Heart right ventricle (tissue), 16 donors: ENCODE results near the gene YWHAQ. TPM values are rescaled to one million over a fixed set of nuclear protein-coding genes. Genes with fewer than 3 reads are reported as not detected.
"Not testable (repeated sequence)": the region's sequence is repeated elsewhere in the genome, so short reads cannot be mapped to it uniquely, and the experiment has no call there.

Experiments
- ATAC-seq, 8 donors: fragments of 200-7000 bp; cut with Tn5 transposase; one replicate each; pipeline ENCODE4 v1.9.1; 2020; ENCODE audit warnings: mild to moderate bottlenecking in 8 of 8, moderate library complexity in 8 of 8, moderate number of reproducible peaks in 1 of 8
- DNase-seq, 2 donors: peaks; one replicate each; pipeline ENCODE4 v3.0.0-alpha.2; 2020
- H3K27ac ChIP-seq, 10 donors: fragments of 200-600 bp; sonication (generic) in 2 of 10; one replicate each; pipeline versions ENCODE4 v1.5.0 to v1.8.0; 2020 to 2022; ENCODE audit warnings: mild to moderate bottlenecking in 3 of 10
- H3K27me3 ChIP-seq, 7 donors: fragments of 200-600 bp; one replicate each; pipeline ENCODE4 v1.8.0; 2021 to 2022; ENCODE audit warnings: mild to moderate bottlenecking in 2 of 7
- H3K36me3 ChIP-seq, 9 donors: fragments of 200-600 bp; sonication (generic) in 1 of 9; one replicate each; pipeline versions ENCODE4 v1.5.0 to v1.8.0; 2020 to 2022; ENCODE audit warnings: mild to moderate bottlenecking in 2 of 9
- H3K4me1 ChIP-seq, 9 donors: fragments of 200-600 bp; sonication (generic) in 1 of 9; one replicate each; pipeline versions ENCODE4 v1.5.0 to v1.8.0; 2020 to 2022; ENCODE audit warnings: mild to moderate bottlenecking in 4 of 9
- H3K4me3 ChIP-seq, 10 donors: fragments of 200-600 bp; sonication (generic) in 2 of 10; one replicate each; pipeline versions ENCODE4 v1.5.0 to v1.8.0; 2020 to 2022; ENCODE audit warnings: mild to moderate bottlenecking in 7 of 10, moderate library complexity in 2 of 10
- H3K9me3 ChIP-seq, 11 donors: fragments of 200-600 bp in 10 of 11; sonication (generic) in 2 of 11; one replicate each; pipeline versions ENCODE4 v1.5.0 to v1.8.0; 2013 to 2022; ENCODE audit warnings: mild to moderate bottlenecking in 2 of 11, control low read depth in 1 of 11, moderate library complexity in 1 of 11
- WGBS, 2 donors: extraction: QIAGEN DNeasy Blood & Tissue Kit; methylation state at CpG; one replicate each; pipeline ENCODE4 v1.1.7; 2013; ENCODE audit warnings: inconsistent platforms in 1 of 2; 5-methylcytosine and 5-hydroxymethylcytosine counted together
- intact Hi-C, 10 donors: fragments of 100-400 bp; cut with DNase I; formaldehyde crosslinking; loops; one replicate each; pipeline versions ENCODE4 v1.11.1 to v1.14.2; 2022
- polyA plus RNA-seq, 2 donors: library from polyadenylated mRNA; stranded (reverse); fragments of 200-250 nt; gene quantifications; one replicate each; pipeline ENCODE4 v1.2.3, GENCODE V29; 2013
- total RNA-seq, 10 donors: library from RNA; stranded (reverse); fragmentation: NEBNext Ultra II Directional in 3 of 10; extraction: Animal tissue kit (Norgen Biotek cat#: 25700) in 3 of 10; gene quantifications; one replicate each; pipeline versions ENCODE4 v1.2.1 to v1.2.4, GENCODE V29; 2021 to 2023
- TF ChIP-seq, protein P1 (sequence below), 9 donors: fragments of 200-600 bp; sonication (generic) in 2 of 9; IDR thresholded peaks; one replicate each; pipeline versions ENCODE4 v1.5.0 to v1.8.0; 2021 to 2022; ENCODE audit warnings: antibody characterized with exemption in 9 of 9, mild to moderate bottlenecking in 5 of 9, moderate library complexity in 1 of 9
- donor health status: Arrhythmogenic right ventricular cardiomyopathy.
- donor health status: ischemic (EF 13 %, LVEDD 7.1; RV severe dilation, severe dysfunction).
- donor health status: healthy with polysubstance abuse.
- donor health status: DM: no; HTN: yes; CAD: no.
- donor health status: DM: no; HTN: no; CAD: no.
- donor health status: ischemic (EF 25% LVEDD 6.9; RV normal size, moderate dysfunction).
- donor health status: ischemic (EF 25% LVEDD 5.7; RV mildly dilated, moderate dysfunction).
- donor health status: healthy.
- donor health status: DM: yes; HTN: yes; CAD: no.
- donor health status: Ischemic cardiomyopathy.
- donor health status: ischemic (EF 35%, LVEDD 5.7; RV mildly dilated, moderate dysfunction).
- donor health status: nonischemic (EF 11% LVEDD 7.7; RV severe dilation, severe dysfunction).
- donor health status: DM: yes; HTN: yes; CAD: no.
- donor health status: PGD.
- donor health status: ischemic (EF 29% LVEDD 5.4; RV normal size, mild dysfunction).
- donor health status: nonischemic (EF 23%, LVEDD 6.1; RV moderate dilation, normal function).

YWHAQ gene
- total and polyA plus RNA-seq, 12 donors, result 62.0 to 303 (median 199) TPM

DNA sequence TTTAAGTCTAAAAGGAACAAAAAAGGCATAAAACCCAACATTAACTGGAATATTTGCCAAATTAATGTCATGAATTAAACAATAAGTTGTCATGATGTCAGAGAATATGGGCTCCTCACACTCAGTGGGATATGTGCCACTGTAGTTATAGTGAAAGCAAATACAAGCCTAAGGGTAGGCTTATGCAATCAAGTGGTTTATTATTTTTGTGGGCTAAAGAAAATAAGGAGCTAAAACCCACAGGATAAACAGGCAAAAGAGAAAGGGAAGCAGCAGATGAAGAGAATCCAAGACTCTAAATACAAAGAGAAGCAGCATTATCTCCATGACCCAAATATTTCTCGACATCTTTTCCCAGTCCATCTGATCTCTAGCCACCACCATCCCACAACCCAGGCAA, 17.5 kb downstream of the YWHAQ start:
- WGBS, 2 donors, result 47 to 56% methylated on average over 1 of the region's 1 CpG
- ATAC-seq (peak in 2 of 8 donors; percentile 51 to 58), DNase-seq (no peak)
- TF ChIP-seq, protein P1, sequence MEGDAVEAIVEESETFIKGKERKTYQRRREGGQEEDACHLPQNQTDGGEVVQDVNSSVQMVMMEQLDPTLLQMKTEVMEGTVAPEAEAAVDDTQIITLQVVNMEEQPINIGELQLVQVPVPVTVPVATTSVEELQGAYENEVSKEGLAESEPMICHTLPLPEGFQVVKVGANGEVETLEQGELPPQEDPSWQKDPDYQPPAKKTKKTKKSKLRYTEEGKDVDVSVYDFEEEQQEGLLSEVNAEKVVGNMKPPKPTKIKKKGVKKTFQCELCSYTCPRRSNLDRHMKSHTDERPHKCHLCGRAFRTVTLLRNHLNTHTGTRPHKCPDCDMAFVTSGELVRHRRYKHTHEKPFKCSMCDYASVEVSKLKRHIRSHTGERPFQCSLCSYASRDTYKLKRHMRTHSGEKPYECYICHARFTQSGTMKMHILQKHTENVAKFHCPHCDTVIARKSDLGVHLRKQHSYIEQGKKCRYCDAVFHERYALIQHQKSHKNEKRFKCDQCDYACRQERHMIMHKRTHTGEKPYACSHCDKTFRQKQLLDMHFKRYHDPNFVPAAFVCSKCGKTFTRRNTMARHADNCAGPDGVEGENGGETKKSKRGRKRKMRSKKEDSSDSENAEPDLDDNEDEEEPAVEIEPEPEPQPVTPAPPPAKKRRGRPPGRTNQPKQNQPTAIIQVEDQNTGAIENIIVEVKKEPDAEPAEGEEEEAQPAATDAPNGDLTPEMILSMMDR (IDR thresholded peaks at IDR 0.05), result no peak
- Histone ChIP-seq H3K36me3 (peaks cover 0 to 12% (median 3%) of the 10 kb centered on the region in 9 donors), H3K27ac (peak overlapping the region in 1 of 10 donors; percentile 2), H3K27me3 (no peaks in the 10 kb centered on the region), H3K4me3 (no peak overlapping the region), H3K4me1 (peaks cover 10 to 91% (median 82%) of the 10 kb centered on the region in 9 donors), H3K9me3 (peaks cover 0 to 7% (median 0%) of the 10 kb centered on the region in 11 donors)
- intact Hi-C loops, result loop anchor here in 1 of 10 donors (5.0 kb wide), 1 partner anchor 56 kb away; the partner anchor contains the start of gene ADAM17

DNA sequence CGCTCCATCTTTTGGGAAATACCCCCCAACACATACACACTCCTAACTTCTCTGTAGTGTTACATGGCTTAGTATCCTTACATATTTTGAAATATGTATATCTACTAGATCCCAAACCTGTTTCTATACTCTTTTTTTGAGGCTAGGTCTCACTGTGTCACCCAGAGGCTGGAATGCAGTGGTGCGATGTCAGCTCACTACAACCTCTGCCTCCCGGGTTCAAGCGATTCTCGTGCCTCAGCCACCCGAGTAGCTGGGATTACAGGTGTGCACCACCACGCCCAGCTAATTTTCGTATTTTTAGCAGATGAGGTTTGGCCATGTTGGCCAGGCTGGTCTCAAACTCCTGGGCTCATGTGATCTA, 19.3 kb downstream of the YWHAQ start:
- not testable (repeated sequence) for H3K36me3 ChIP-seq, ATAC-seq, H3K27me3 ChIP-seq, H3K9me3 ChIP-seq, H3K4me3 ChIP-seq, DNase-seq
- 97 to 98% methylated on average over 8 of the region's 8 CpGs for WGBS, 2 donors
- peak overlapping the region in 3 of 10 donors; percentile 11 to 27 (median 13) for H3K27ac ChIP-seq
- intact Hi-C loops, result loop anchor here in 1 of 10 donors (5.0 kb wide), 1 partner anchor 54 kb away; the partner anchor contains the start of gene ADAM17
- peaks cover 11 to 98% (median 86%) of the 10 kb centered on the region in 9 donors for H3K4me1 ChIP-seq

DNA sequence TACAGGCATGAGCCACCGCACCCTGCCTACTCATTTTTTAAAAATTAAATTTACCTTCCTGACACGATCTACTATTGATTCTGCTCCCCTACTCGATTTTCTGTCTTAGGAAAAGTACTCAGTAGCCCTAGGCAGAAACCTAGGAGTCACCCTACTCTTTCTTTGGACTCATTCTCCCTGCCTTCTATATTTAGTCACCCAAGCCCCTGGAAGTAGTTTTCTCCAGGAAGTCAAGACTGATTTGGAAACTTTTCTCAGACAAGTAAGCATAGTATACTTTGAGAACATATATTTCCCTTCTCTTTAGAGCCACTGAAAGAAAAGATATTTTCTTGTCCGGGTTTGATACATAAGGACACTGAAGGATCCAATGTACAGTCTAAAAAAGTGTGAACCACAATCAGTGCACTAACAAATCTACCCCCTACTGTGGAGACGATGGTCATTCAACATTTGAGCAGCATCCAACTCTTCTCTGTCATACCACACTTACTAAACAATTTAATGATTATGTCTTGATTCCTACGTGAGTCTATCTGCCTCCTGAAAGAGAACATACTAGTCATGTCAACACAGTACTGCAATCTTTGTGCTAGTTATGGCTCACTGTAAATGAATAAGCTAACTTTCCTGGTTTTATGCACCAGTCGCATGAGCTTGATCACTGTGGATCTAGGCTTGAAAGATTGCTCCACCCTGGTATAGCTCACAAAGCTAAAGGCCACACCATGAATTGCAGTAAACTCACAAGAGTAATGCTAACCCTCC, 19.8 kb downstream of the YWHAQ start:
- ATAC-seq (no peak), DNase-seq (no peak)
- Histone ChIP-seq H3K4me3 (no peak overlapping the region), H3K36me3 (no peaks in the 10 kb centered on the region), H3K4me1 (peaks cover 11 to 100% (median 83%) of the 10 kb centered on the region in 9 donors), H3K27ac (peak overlapping the region in 4 of 10 donors; percentile 4 to 27 (median 12)), H3K9me3 (peaks cover 0 to 2% (median 0%) of the 10 kb centered on the region in 11 donors), H3K27me3 (no peaks in the 10 kb centered on the region)
- WGBS, 2 donors, result 68 to 69% methylated on average over 7 of the region's 7 CpGs
- TF ChIP-seq, protein P1 (IDR thresholded peaks at IDR 0.05), result no peak
- intact Hi-C loops, result loop anchor here in 1 of 10 donors (5.0 kb wide), 1 partner anchor 54 kb away; the partner anchor contains the start of gene ADAM17

DNA sequence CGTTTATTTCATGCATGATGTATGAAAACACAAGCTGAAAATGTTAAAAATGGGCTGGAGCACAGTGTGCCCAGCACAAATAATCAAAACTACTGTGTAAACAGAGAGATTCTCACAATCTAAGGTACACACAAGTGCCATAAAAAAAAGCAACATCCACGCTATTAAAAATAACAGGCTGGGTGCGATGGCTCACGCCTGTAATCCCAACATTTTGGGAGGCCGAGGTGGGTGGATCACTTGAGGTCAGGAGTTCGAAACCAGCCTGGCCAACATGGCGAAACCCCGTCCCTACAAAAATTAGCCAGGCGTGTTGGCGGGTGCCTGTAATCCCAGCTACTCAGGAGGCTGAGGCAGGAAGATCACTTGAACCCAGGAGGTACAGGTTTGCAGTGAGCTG, 22.3 kb downstream of the YWHAQ start:
- H3K36me3 ChIP-seq, DNase-seq, H3K27me3 ChIP-seq, intact Hi-C loops, H3K9me3 ChIP-seq: not testable (repeated sequence)
- ATAC-seq, result peak in 3 of 8 donors; percentile 5 to 52 (median 7)
- Histone ChIP-seq H3K4me3 (peak overlapping the region in 5 of 10 donors; percentile 9 to 31 (median 24)), H3K4me1 (peaks cover 5 to 75% (median 58%) of the 10 kb centered on the region in 9 donors), H3K27ac (peak overlapping the region; percentile 26 to 84 (median 69))
- 71 to 72% methylated on average over 10 of the region's 10 CpGs for WGBS, 2 donors

DNA sequence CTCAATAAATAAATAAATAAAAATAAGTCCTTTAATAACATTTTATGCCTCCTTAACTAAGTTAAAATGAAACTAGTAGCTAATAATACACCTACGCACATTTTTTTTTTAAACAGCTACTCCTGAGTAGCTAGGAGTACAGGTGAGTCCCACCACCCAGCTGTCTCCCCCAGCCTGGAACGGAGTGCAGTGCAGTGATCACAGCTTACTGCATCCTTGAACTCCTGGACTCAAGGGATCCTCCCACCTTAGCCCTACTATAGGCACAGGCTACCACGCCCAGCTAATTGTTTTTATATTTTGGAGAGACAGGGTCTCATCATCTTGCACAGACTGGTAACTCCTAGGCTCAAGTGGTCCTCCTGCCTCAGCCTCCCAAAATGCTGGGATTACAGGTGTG, 28.4 kb downstream of the YWHAQ start:
- intact Hi-C loops, result no loop called here

More for the DNA sequence above, 28.4 kb downstream of the YWHAQ start:
- peaks cover 0 to 14% (median 2%) of the 10 kb centered on the region in 9 donors for H3K4me1 ChIP-seq
- DNase-seq (no peak), ATAC-seq (no peak)
- 97% methylated on average over 3 of the region's 3 CpGs for WGBS, 2 donors
- H3K4me3 ChIP-seq, result no peak overlapping the region
- no peak overlapping the region for H3K27ac ChIP-seq
- H3K9me3 ChIP-seq, result peaks cover 0 to 29% (median 17%) of the 10 kb centered on the region in 11 donors
- TF ChIP-seq, protein P1 (IDR thresholded peaks at IDR 0.05), result no peak
- H3K27me3 ChIP-seq, result no peaks in the 10 kb centered on the region
- peaks cover 0 to 40% (median 20%) of the 10 kb centered on the region in 9 donors for H3K36me3 ChIP-seq
